BJ (cell line): ENCODE measurements around the gene PRR5L. TPM values are rescaled to one million over a fixed set of nuclear protein-coding genes. Genes with fewer than 3 reads are reported as not detected.

Source experiments
- CTCF ChIA-PET: fragments of 350-600 bp; formaldehyde crosslinking; extraction: SDS; loops from one replicate; lab custom pipeline; 2021; ENCODE audit warnings: antibody characterized with exemption, inconsistent platforms; lab: Yijun Ruan, JAX
- POLR2A ChIA-PET: fragments of 300-600 bp; sonication (Branson Sonifier 250); formaldehyde crosslinking; extraction: SDS; loops from one replicate; lab custom pipeline; 2021; ENCODE audit warnings: antibody characterized with exemption; lab: Charles Lee
- DNase-seq: peaks from one replicate; pipeline ENCODE4 v3.0.0-alpha.2; 2011; ENCODE audit warnings: low read depth
- H3K27me3 ChIP-seq: 2 replicates; pipeline ENCODE4 v1.6.0; 2011; ENCODE audit warnings: low read length; ENCODE audit not compliant: control insufficient read depth, insufficient read depth
- H3K36me3 ChIP-seq: 2 replicates; pipeline ENCODE4 v1.5.1; 2011; ENCODE audit warnings: low read length; ENCODE audit not compliant: control insufficient read depth, insufficient read depth
- H3K4me3 ChIP-seq: 2 replicates; pipeline ENCODE4 v1.5.1; 2011; ENCODE audit warnings: low read depth, mild to moderate bottlenecking, control low read depth, low read length
- CTCF ChIP-seq: IDR thresholded peaks from 2 replicates; pipeline ENCODE4 v1.5.1; 2011; ENCODE audit warnings: low read depth, mild to moderate bottlenecking, control low read depth, inconsistent platforms, low read length, moderate library complexity; ENCODE audit not compliant: insufficient read depth
- polyA plus RNA-seq: library from polyadenylated mRNA; depleted of rRNA; stranded (reverse); fragments of >200 nt; gene quantifications from 2 replicates; pipeline ENCODE4 v1.2.3, GENCODE V29; 2011

Gene PRR5L
- polyA plus RNA-seq, 1 experiment: 13.3 TPM

- Histone ChIP-seq H3K4me3 (no peak overlapping the region), H3K27me3 (no peaks in the 10 kb centered on the region), H3K36me3 (peaks cover 12% of the 10 kb centered on the region)
- CTCF ChIA-PET: interaction anchor here (0.7 to 2.5 kb wide), 6 partner anchors 9 to 666 kb away, joined by 3 to 19 read pairs (median 3); no protein-coding TSS in a partner anchor
- POLR2A ChIA-PET: interaction anchor here (0.6 to 1.1 kb wide), 3 partner anchors 18 to 239 kb away, joined by 3 to 7 read pairs (median 3); no protein-coding TSS in a partner anchor
- no peak for DNase-seq
- TF ChIP-seq CTCF: no peak
These were observed 192.0 kb downstream of the PRR5L start for GRCh38 chr11:36488096-36488495.

DNA sequence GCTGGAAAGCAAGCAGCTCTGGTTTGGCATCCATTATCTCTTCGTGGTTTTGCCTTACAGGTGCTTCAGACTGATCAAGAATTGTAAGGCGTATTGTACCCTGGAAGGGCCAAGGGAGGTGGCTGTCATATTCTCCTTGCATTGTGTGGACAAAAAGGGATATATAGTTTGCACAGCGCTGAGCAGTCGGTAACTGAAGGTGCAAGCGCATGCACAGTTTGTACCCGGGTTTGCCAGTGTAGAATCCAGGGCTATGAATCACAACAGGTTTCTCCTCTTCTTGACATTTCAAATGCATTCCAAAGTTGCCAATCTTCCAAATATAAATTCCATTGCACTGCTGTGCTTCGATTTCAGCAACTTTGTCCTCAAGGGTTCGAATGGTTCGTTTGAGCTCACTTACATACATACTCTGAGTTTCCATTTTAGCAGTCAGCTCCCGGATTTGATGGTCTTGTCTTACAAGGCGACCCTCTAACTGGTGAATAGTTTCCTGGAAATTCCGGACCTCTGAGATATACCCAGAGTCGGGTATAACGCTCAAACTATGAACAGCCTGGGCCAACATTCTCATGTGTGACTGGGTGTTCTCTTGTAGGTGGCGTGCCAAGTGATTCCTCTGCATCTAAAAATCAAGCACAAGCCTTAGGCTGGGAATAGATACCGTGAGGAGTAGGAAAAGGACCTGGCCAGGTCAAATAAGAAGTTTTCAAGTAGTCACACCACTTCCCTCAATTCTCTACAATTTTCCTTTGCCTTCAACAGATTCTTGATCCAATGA lies 194.1 kb downstream of the PRR5L start:
- ChIA-PET POLR2A (no interaction called here), CTCF (interaction anchor here (0.5 to 1.1 kb wide), 2 partner anchors 12 to 198 kb away, joined by 3 read pairs; no protein-coding TSS in a partner anchor)
- no peak for TF ChIP-seq CTCF
- Histone ChIP-seq H3K4me3 (no peak overlapping the region), H3K27me3 (no peaks in the 10 kb centered on the region), H3K36me3 (peaks cover 10% of the 10 kb centered on the region)
- no peak for DNase-seq

- Histone ChIP-seq H3K4me3 (no peak overlapping the region), H3K27me3 (no peaks in the 10 kb centered on the region), H3K36me3 (peaks cover 6% of the 10 kb centered on the region)
- POLR2A ChIA-PET: interaction anchor here (0.7 kb wide), 1 partner anchor 61 kb away, joined by 3 read pairs; no protein-coding TSS in a partner anchor
- no peak for DNase-seq
- TF ChIP-seq CTCF: peak; percentile 78
- CTCF ChIA-PET: interaction anchor here (0.7 to 5.0 kb wide), 27 partner anchors 8 to 451 kb away, joined by 3 to 63 read pairs (median 5); partner anchors contain the start of genes COMMD9, PRR5L and TRAF6
These were observed 196.7 kb downstream of the PRR5L start for GRCh38 chr11:36492724-36493304.

DNA sequence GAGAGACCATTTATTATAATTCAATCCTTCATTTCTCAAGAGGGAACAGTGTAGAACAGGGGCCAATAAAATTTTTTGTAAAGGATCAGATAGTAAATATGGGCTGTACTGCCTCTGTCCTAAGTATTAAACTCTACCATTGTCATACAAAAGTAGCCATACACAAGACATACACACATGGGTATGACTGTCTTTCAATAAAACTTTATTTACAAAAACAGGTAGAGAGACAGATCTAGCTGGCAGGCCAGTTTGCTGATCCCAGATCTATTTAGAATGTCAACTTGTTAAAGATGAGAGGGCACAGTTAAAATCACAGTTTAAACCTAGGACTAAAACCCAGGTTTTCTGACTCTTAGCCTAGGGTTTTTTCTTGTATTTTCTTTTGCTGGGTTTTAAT lies 197.2 kb downstream of the PRR5L start:
- Histone ChIP-seq H3K4me3 (no peak overlapping the region), H3K27me3 (no peaks in the 10 kb centered on the region), H3K36me3 (peaks cover 6% of the 10 kb centered on the region)
- CTCF ChIA-PET: interaction anchor here (0.7 to 5.0 kb wide), 26 partner anchors 9 to 452 kb away, joined by 3 to 63 read pairs (median 5); partner anchors contain the start of genes COMMD9, PRR5L and TRAF6
- no peak for TF ChIP-seq CTCF
- no peak for DNase-seq
- POLR2A ChIA-PET: interaction anchor here (0.7 kb wide), 1 partner anchor 61 kb away, joined by 3 read pairs; no protein-coding TSS in a partner anchor

DNA sequence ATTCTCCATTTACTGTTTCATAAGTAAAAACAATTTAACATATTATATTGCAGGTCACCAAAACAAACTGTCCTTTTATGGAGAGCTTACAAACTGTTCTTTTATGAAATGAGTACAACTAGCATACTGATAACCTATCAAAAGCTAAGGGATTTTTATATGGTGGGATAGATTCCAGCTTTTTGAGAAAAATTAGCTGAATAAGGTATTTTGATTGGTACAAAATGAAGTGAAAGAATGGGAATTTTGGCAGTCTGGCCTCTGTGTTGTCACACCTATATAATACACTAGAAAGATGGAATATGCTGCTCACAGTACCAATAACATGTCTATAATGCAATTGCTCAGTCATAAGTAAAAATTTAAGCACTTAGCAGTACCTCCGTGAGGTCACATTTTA lies 202.6 kb downstream of the PRR5L start:
- no peak overlapping the region for H3K4me3 ChIP-seq
- CTCF ChIA-PET: interaction anchor here (0.6 to 1.3 kb wide), 3 partner anchors 10 to 207 kb away, joined by 3 to 6 read pairs (median 4); no protein-coding TSS in a partner anchor
- POLR2A ChIA-PET: no interaction called here
- no peaks in the 10 kb centered on the region for H3K27me3 ChIP-seq
- H3K36me3 ChIP-seq: peaks cover 2% of the 10 kb centered on the region; the same call in 1 of the 2 replicates
- no peak for TF ChIP-seq CTCF
- no peak for DNase-seq
